HUES48 (cell line): ENCODE measurements around the gene CACNA2D2.

Source experiments
- H3K27ac ChIP-seq: one replicate; pipeline ENCODE4 v1.7.0; 2013; ENCODE audit warnings: low read depth, low read length, inconsistent platforms
- H3K27me3 ChIP-seq: 2 replicates; pipeline ENCODE4 v1.6.1; 2013; ENCODE audit warnings: mild to moderate bottlenecking, low read length; ENCODE audit not compliant: control insufficient read depth, insufficient read depth
- H3K36me3 ChIP-seq: 2 replicates; pipeline ENCODE4 v1.6.1; 2013; ENCODE audit warnings: low read length; ENCODE audit not compliant: control insufficient read depth, insufficient read depth
- H3K4me1 ChIP-seq: 2 replicates; pipeline ENCODE4 v1.6.1; 2013; ENCODE audit warnings: mild to moderate bottlenecking, low read length; ENCODE audit not compliant: control insufficient read depth, insufficient read depth
- H3K4me3 ChIP-seq: 2 replicates; pipeline ENCODE4 v1.5.1; 2013; ENCODE audit warnings: mild to moderate bottlenecking, low read depth, low read length
- H3K9ac ChIP-seq: 2 replicates; pipeline ENCODE4 v1.6.1; 2013; ENCODE audit warnings: mild to moderate bottlenecking, low read depth, low read length, moderate library complexity
- H3K9me3 ChIP-seq: 2 replicates; pipeline ENCODE4 v1.6.1; 2013; ENCODE audit warnings: low read length; ENCODE audit not compliant: control insufficient read depth, insufficient read depth

CACNA2D2 gene

GRCh38 chr3:50457988-50458387, 45.4 kb downstream of the CACNA2D2 start:
- Histone ChIP-seq H3K4me3 (no peak overlapping the region), H3K9ac (no peak overlapping the region), H3K9me3 (no peaks in the 10 kb centered on the region), H3K36me3 (no peaks in the 10 kb centered on the region), H3K27me3 (no peaks in the 10 kb centered on the region), H3K4me1 (peaks cover 20% of the 10 kb centered on the region), H3K27ac (no peak overlapping the region)

GRCh38 chr3:50455161-50456018, 48.0 kb downstream of the CACNA2D2 start:
- Histone ChIP-seq H3K9me3 (no peaks in the 10 kb centered on the region), H3K36me3 (no peaks in the 10 kb centered on the region), H3K27me3 (no peaks in the 10 kb centered on the region), H3K4me1 (peaks cover 24% of the 10 kb centered on the region), H3K4me3 (no peak overlapping the region), H3K27ac (no peak overlapping the region), H3K9ac (no peak overlapping the region)

GRCh38 chr3:50454481-50455070, 48.9 kb downstream of the CACNA2D2 start:
- Histone ChIP-seq H3K9ac (no peak overlapping the region), H3K4me1 (peaks cover 26% of the 10 kb centered on the region), H3K27me3 (no peaks in the 10 kb centered on the region), H3K9me3 (no peaks in the 10 kb centered on the region), H3K4me3 (no peak overlapping the region), H3K27ac (no peak overlapping the region), H3K36me3 (no peaks in the 10 kb centered on the region)

GRCh38 chr3:50453907-50454306, 49.5 kb downstream of the CACNA2D2 start:
- Histone ChIP-seq H3K36me3 (no peaks in the 10 kb centered on the region), H3K9me3 (no peaks in the 10 kb centered on the region), H3K27ac (no peak overlapping the region), H3K4me3 (no peak overlapping the region), H3K27me3 (no peaks in the 10 kb centered on the region), H3K9ac (no peak overlapping the region), H3K4me1 (peaks cover 26% of the 10 kb centered on the region)

GRCh38 chr3:50450209-50450921, 53.1 kb downstream of the CACNA2D2 start:
- H3K27me3 ChIP-seq: no peaks in the 10 kb centered on the region
- H3K9me3 ChIP-seq: no peaks in the 10 kb centered on the region

GRCh38 chr3:50448752-50449539, 54.5 kb downstream of the CACNA2D2 start:
- no peaks in the 10 kb centered on the region for H3K36me3 ChIP-seq
- H3K9me3 ChIP-seq: no peaks in the 10 kb centered on the region
- H3K9ac ChIP-seq: no peak overlapping the region
- H3K4me3 ChIP-seq: no peak overlapping the region
- H3K27ac ChIP-seq: no peak overlapping the region
- no peaks in the 10 kb centered on the region for H3K27me3 ChIP-seq
- H3K4me1 ChIP-seq: peaks cover 7% of the 10 kb centered on the region; the same call in 1 of the 2 replicates

More at GRCh38 chr3:50450209-50450921, 53.1 kb downstream of the CACNA2D2 start:
- Histone ChIP-seq H3K4me1 (peaks cover 19% of the 10 kb centered on the region), H3K9ac (no peak overlapping the region), H3K4me3 (no peak overlapping the region), H3K27ac (no peak overlapping the region), H3K36me3 (no peaks in the 10 kb centered on the region)

GRCh38 chr3:50447290-50447840, 56.1 kb downstream of the CACNA2D2 start:
- Histone ChIP-seq H3K27me3 (no peaks in the 10 kb centered on the region), H3K27ac (no peak overlapping the region), H3K4me1 (peaks cover 6% of the 10 kb centered on the region; the same call in 1 of the 2 replicates), H3K9me3 (no peaks in the 10 kb centered on the region), H3K9ac (no peak overlapping the region), H3K36me3 (no peaks in the 10 kb centered on the region), H3K4me3 (no peak overlapping the region)

- no peak overlapping the region for H3K4me3 ChIP-seq
- no peaks in the 10 kb centered on the region for H3K27me3 ChIP-seq
- H3K36me3 ChIP-seq: no peaks in the 10 kb centered on the region
- no peak overlapping the region for H3K9ac ChIP-seq
- peaks cover 6% of the 10 kb centered on the region; the same call in 1 of the 2 replicates for H3K4me1 ChIP-seq
- no peak overlapping the region for H3K27ac ChIP-seq
- no peaks in the 10 kb centered on the region for H3K9me3 ChIP-seq
These were observed 57.5 kb downstream of the CACNA2D2 start for GRCh38 chr3:50445919-50446318.

- no peak overlapping the region for H3K9ac ChIP-seq
- H3K36me3 ChIP-seq: no peaks in the 10 kb centered on the region
- no peaks in the 10 kb centered on the region; the same call in 1 of the 2 replicates for H3K4me1 ChIP-seq
- H3K9me3 ChIP-seq: no peaks in the 10 kb centered on the region
- H3K27me3 ChIP-seq: no peaks in the 10 kb centered on the region
- no peak overlapping the region for H3K4me3 ChIP-seq
- no peak overlapping the region for H3K27ac ChIP-seq
These were observed 58.7 kb downstream of the CACNA2D2 start for GRCh38 chr3:50444782-50445181.

GRCh38 chr3:50444213-50444612, 59.2 kb downstream of the CACNA2D2 start:
- H3K27me3 ChIP-seq: no peaks in the 10 kb centered on the region
- H3K27ac ChIP-seq: no peak overlapping the region
- H3K9ac ChIP-seq: no peak overlapping the region
- no peaks in the 10 kb centered on the region for H3K9me3 ChIP-seq
- H3K4me1 ChIP-seq: no peaks in the 10 kb centered on the region
- no peak overlapping the region for H3K4me3 ChIP-seq
- H3K36me3 ChIP-seq: no peaks in the 10 kb centered on the region
